Activated CD4-positive, alpha-beta T cell treated with anti-CD3 and anti-CD28 coated beads for 48 hours (primary cell): Measurements from ENCODE around the gene DZIP3.

Experiments used
- DNase-seq: peaks from one replicate; pipeline ENCODE4 v3.0.0-alpha.2; 2020

The DZIP3 gene

DNA sequence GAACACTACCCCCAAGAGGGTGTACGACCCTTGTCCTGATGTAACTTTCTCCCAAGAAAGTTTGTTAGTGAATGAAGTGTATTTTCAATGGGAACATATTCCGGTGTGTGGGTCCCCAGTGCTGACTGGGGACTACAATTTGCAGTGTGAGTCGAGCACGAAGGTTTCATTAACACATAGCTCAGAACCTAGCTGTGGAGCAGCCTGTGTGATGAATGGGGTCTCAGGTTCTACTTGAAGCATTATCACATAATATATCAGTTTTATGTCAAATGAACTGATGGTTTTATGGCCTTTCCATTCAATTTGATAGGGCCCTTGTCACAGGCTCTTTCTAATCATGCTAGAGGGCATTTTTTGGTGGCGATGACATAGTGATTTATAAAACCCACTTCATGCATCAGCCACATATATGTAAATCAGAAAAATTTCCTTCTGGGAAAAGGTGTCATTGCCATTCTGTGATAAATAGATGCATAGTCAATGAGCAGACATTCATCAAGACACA, 123.5 kb downstream of the DZIP3 start:
- DNase-seq, result no peak

DNA sequence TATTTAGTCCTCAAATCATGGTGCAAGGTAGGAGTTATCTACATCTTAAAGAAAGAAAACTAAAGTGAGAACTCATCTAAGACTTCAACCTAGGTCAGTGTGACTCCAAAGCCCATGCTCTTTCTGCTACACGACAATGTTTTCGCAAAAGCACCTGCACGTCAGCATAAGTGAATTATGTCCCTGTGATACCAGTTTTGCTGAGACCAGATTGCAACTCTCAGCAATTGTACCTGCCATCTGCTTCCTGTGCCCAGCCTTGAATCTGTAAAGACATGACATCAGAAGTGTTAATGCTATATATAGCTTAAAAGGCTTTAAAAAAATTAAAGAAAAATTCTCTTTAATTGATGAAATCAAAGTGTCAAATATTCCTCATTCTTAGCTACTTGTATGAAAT, 124.3 kb downstream of the DZIP3 start:
- no peak for DNase-seq

DNA sequence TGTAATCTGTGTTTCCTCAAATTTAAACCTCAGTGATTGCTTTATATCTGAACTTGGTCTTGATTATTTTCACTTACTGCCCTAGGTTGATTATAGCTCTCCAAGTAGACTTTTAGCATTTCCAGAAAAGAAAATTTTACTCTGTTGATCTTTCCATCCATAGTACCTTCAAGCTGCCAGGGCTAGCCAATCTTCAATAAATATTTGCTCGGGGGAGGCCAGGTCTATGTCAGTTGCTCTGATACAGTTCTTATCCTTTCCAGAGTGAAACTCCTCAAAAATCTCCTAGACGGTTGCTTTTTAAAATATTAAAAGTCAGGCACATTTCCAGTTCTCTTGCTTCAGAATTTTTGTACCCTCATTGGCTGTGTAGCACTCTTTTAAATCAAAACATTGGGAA, 128.9 kb downstream of the DZIP3 start:
- no peak for DNase-seq

DNA sequence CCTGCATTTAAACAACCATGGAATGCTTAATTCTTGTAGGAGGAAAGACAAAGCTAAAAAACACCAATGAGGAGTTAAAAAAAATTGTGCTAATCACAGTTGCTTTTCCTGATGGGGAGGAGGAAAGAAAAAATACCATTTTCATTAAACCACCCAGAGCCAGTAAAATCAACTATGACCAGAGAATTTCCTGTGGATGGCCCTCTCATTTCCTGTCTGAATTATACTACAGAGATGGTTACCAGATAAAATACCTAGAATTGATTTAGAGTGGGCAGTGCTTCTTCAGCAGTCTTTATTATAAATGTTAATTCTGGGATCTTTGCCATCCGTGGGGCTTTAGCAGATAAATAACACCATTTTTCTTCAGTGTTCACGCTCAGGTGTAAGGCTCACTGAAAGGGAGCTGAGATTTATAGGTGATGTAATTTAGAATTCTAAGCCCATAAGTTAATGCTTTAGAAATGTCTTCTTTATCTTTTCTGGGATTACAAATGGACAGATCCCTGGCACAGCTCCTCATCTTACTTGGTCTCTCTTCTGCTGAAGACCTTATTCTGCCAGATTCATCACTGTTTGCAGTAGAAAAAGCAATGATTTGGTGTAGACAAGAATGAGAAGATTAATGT, 129.8 kb downstream of the DZIP3 start:
- no peak for DNase-seq

DNA sequence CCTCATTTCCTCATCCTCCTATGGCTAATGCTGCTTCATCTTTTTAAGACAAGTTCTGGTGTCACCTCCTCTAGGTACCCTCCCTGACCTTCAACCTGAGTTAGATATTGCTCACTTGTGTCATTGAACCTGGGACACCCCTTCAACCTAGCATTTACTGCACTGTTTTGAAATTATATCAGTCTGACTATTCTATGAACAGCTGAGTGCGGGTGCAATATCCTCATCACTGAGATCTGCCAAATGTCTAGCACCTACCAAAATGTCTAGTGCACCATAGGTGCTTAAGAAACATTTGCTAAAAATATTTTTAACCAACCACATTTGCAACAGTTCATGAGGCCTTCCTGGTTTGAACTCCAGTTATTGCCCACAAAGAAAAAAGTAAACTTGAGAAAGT, 133.2 kb downstream of the DZIP3 start:
- DNase-seq, result no peak

DNA sequence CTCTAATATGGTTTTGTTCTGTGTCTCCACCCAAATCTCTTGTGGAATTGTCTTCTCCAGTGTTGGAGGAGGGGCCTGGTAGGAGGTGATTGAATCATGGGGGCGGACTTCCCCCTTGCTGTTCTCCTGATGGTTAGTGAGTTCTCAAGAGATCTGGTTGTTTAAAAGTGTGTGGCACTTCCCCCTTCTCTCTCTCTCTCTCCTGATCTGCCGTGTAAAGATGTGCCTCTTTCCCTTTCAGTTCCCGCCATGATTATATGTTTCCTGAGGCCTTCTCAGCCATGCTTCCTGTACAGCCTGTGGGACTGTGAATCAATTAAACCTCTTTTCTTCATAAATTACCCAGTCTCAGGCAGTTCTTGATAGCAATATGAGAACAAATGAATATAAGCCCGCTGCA, 134.6 kb downstream of the DZIP3 start:
- DNase-seq, result no peak

DNA sequence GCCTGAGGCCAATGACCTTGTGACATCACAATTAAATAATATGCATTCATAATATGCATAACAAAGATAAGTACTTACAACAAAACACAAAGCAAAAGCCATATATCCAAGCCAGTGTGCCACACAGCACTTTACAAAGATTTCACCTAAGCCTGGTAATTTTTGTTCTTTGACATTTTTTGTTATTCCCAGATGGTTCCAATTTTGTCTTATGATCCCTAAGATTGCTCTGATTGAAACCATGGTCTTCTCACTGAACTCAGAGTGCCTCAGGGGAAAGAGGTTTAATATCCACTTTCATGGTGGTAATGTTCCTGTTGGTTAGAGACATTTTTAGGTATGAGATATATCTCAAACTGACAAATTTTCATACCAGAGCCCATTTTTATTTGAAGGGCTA, 138.6 kb downstream of the DZIP3 start:
- DNase-seq, result no peak

DNA sequence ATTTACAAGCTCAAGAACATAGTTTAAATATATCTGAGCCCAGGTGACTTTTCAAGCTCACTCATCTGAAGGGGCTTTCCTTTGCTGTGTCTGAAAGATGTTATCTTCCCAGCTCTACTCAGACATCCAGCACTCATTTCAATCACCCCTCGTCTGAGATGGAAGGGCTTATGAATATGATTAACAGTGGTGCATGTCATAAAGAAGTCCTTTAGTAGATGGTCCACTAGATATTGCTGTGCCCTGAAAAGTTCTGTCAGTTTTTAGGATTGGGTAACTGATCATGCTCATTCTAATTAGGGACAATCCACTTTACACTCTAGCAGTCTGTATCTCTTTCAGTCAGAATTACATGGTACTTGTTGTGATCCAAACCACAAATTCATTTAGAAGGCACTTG, 139.4 kb downstream of the DZIP3 start:
- no peak for DNase-seq

DNA sequence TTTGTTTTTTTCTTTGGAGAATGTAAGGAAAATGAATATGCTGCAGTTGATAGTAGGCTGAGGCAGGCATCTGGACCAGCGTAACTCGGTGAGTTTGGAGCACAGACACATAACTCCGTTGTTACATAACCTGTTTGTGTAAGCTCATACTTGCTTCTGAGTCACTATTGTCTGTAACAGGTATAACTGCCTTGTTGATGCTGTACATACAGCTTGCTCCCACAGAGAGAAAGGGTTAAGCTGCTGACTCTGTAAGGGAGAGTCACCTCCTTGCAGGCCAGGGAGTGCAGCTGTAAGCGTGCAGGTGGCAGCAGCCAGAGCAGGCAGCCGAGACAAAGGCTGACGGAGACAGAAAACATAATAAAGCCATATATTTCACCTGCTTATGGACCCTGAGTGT, 147.3 kb downstream of the DZIP3 start:
- no peak for DNase-seq

DNA sequence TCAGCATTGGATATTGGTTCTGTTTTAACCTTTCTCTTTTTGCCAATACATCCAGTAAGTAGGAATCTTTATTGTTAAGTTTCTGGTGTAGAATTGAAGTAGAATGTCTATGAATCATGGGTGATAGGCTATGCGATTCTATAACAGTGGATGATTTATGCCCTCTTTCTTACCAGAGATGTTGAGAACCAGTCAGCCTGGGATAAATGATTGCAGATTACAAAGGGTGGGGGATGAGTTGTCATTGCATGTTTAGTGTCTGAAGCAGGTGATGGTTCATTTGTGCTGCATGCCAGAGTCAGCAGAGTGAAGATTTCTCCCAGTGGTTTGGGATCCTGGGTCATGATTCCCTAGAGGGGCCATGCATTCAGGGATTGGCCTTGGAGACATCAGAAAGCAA, 153.4 kb downstream of the DZIP3 start:
- no peak for DNase-seq
